ENCODE data around the gene THSD4. TPM values are rescaled to one million over a fixed set of nuclear protein-coding genes. Genes with fewer than 3 reads are reported as not detected.

THSD4 gene
- total RNA-seq, 1 donor from 2014 or later = 2.5 TPM

DNA sequence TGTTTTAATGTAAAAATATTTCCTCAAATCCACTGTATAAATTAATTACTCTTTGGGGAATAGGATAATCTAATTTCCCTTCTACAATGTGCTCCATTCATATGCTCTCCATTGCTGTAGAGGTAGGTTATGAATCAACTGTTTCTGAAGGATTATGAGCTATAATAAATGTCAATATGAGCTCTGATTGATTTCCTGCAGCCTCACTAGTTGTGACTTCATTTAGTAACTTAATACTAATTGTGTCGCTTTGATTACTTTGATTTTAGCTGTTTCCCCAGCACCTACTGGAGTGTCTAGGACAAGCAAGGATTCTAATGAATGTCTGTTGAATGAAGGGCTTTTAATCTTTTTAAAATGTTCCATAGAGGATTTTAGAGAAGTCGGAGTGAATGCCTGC, 458.3 kb downstream of the THSD4 start:
- Mint-ChIP-seq H3K27ac (ENCODE audit: unreplicated experiment) (no peak overlapping the region), H3K36me3 (ENCODE audit: low read depth, unreplicated experiment) (no peaks in the 10 kb centered on the region), H3K4me3 (ENCODE audit: unreplicated experiment) (no peak overlapping the region), H3K4me1 (ENCODE audit: low read depth, unreplicated experiment) (peaks cover 9% of the 10 kb centered on the region), H3K9me3 (ENCODE audit: unreplicated experiment) (no peaks in the 10 kb centered on the region), H3K27me3 (ENCODE audit: low read depth, unreplicated experiment) (no peaks in the 10 kb centered on the region)
- DNase-seq (ENCODE audit: low read depth) (no peak), FAIRE-seq (no peak)
- no peaks in the 10 kb centered on the region for H3K79me2 ChIP-seq (ENCODE audit: insufficient read depth, low read length)
- no peaks in the 10 kb centered on the region for H3K9me3 ChIP-seq (ENCODE audit: insufficient read depth, low read depth, low read length)
- H3K9ac ChIP-seq (ENCODE audit: low read length) = no peak overlapping the region
- H3K36me3 ChIP-seq (ENCODE audit: insufficient read depth, low read length) = no peaks in the 10 kb centered on the region
- TF ChIP-seq, protein P1, sequence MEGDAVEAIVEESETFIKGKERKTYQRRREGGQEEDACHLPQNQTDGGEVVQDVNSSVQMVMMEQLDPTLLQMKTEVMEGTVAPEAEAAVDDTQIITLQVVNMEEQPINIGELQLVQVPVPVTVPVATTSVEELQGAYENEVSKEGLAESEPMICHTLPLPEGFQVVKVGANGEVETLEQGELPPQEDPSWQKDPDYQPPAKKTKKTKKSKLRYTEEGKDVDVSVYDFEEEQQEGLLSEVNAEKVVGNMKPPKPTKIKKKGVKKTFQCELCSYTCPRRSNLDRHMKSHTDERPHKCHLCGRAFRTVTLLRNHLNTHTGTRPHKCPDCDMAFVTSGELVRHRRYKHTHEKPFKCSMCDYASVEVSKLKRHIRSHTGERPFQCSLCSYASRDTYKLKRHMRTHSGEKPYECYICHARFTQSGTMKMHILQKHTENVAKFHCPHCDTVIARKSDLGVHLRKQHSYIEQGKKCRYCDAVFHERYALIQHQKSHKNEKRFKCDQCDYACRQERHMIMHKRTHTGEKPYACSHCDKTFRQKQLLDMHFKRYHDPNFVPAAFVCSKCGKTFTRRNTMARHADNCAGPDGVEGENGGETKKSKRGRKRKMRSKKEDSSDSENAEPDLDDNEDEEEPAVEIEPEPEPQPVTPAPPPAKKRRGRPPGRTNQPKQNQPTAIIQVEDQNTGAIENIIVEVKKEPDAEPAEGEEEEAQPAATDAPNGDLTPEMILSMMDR (IDR thresholded peaks at IDR 0.05; ENCODE audit: insufficient read depth, low read depth, low read length) = no peak
- TF ChIP-seq EZH2 (IDR thresholded peaks at IDR 0.05; ENCODE audit: insufficient read depth, low read length) = no peak
- H3K4me1 ChIP-seq (ENCODE audit: insufficient read depth, low read length) = peaks cover 6% of the 10 kb centered on the region
- H2AFZ ChIP-seq (ENCODE audit: low read depth, low read length) = no peak overlapping the region
- H4K20me1 ChIP-seq (ENCODE audit: insufficient read depth, low read length) = peaks cover 5% of the 10 kb centered on the region
- H3K4me2 ChIP-seq (ENCODE audit: low read length) = no peak overlapping the region
- no peak overlapping the region for H3K4me3 ChIP-seq (ENCODE audit: insufficient read depth, low read depth, low read length)
- H3K27me3 ChIP-seq (ENCODE audit: insufficient read depth, low read length) = peaks cover 6% of the 10 kb centered on the region
- H3K27ac ChIP-seq (ENCODE audit: low read depth, low read length) = no peak overlapping the region

DNA sequence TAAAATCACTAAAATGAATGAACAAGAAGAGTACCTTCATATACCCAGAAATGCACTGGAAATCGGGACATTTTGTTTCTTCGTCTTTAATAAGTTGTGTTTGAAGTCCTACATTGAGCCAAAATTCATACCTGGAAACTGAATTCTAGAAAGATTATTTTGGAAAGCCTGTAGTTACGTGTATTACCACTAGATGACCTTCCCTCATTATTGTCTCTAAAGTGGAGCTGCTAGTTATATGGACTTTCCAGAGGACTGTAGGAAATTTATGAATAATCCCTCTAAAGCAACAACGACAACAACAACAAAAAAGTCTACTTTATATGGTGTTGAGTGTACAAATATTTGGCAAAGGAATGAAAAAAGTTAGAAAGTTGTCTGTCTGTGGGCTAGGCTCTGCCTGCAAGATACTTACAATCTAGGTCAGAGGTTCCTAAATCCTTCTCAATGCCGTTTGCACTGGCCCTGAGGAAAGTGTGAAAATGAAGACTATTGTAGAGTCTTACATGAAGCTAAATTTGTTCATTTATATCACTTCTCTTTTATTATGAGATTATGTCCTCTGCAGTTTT, 460.3 kb downstream of the THSD4 start:
- H3K27ac ChIP-seq (ENCODE audit: low read depth, low read length) = no peak overlapping the region
- Mint-ChIP-seq H3K27ac (ENCODE audit: unreplicated experiment) (no peak overlapping the region), H3K36me3 (ENCODE audit: low read depth, unreplicated experiment) (no peaks in the 10 kb centered on the region), H3K27me3 (ENCODE audit: low read depth, unreplicated experiment) (no peaks in the 10 kb centered on the region), H3K4me1 (ENCODE audit: low read depth, unreplicated experiment) (peaks cover 9% of the 10 kb centered on the region), H3K4me3 (ENCODE audit: unreplicated experiment) (no peak overlapping the region), H3K9me3 (ENCODE audit: unreplicated experiment) (no peaks in the 10 kb centered on the region)
- FAIRE-seq (no peak), DNase-seq (ENCODE audit: low read depth) (no peak)
- H3K4me1 ChIP-seq (ENCODE audit: insufficient read depth, low read length) = peaks cover 6% of the 10 kb centered on the region
- H3K4me3 ChIP-seq (ENCODE audit: insufficient read depth, low read depth, low read length) = no peak overlapping the region
- peaks cover 6% of the 10 kb centered on the region for H3K27me3 ChIP-seq (ENCODE audit: insufficient read depth, low read length)
- no peaks in the 10 kb centered on the region for H3K79me2 ChIP-seq (ENCODE audit: insufficient read depth, low read length)
- TF ChIP-seq, protein P1 (IDR thresholded peaks at IDR 0.05; ENCODE audit: insufficient read depth, low read depth, low read length) = peak; percentile 58
- TF ChIP-seq EZH2 (IDR thresholded peaks at IDR 0.05; ENCODE audit: insufficient read depth, low read length) = no peak
- H3K36me3 ChIP-seq (ENCODE audit: insufficient read depth, low read length) = no peaks in the 10 kb centered on the region
- H4K20me1 ChIP-seq (ENCODE audit: insufficient read depth, low read length) = peaks cover 5% of the 10 kb centered on the region
- H2AFZ ChIP-seq (ENCODE audit: low read depth, low read length) = no peak overlapping the region
- no peaks in the 10 kb centered on the region for H3K9me3 ChIP-seq (ENCODE audit: insufficient read depth, low read depth, low read length)
- H3K4me2 ChIP-seq (ENCODE audit: low read length) = no peak overlapping the region
- no peak overlapping the region for H3K9ac ChIP-seq (ENCODE audit: low read length)

- Mint-ChIP-seq H3K4me1 (ENCODE audit: low read depth, unreplicated experiment) (peaks cover 9% of the 10 kb centered on the region), H3K27ac (ENCODE audit: unreplicated experiment) (no peak overlapping the region), H3K9me3 (ENCODE audit: unreplicated experiment) (no peaks in the 10 kb centered on the region), H3K27me3 (ENCODE audit: low read depth, unreplicated experiment) (no peaks in the 10 kb centered on the region), H3K4me3 (ENCODE audit: unreplicated experiment) (no peak overlapping the region), H3K36me3 (ENCODE audit: low read depth, unreplicated experiment) (no peaks in the 10 kb centered on the region)
- FAIRE-seq = no peak
- H3K4me1 ChIP-seq (ENCODE audit: insufficient read depth, low read length) = peaks cover 6% of the 10 kb centered on the region
- DNase-seq (ENCODE audit: low read depth) = no peak
- no peak for TF ChIP-seq EZH2 (IDR thresholded peaks at IDR 0.05; ENCODE audit: insufficient read depth, low read length)
- TF ChIP-seq, protein P1 (IDR thresholded peaks at IDR 0.05; ENCODE audit: insufficient read depth, low read depth, low read length) = no peak
- H4K20me1 ChIP-seq (ENCODE audit: insufficient read depth, low read length) = peaks cover 5% of the 10 kb centered on the region
- peaks cover 2% of the 10 kb centered on the region for H3K27me3 ChIP-seq (ENCODE audit: insufficient read depth, low read length)
- H3K9ac ChIP-seq (ENCODE audit: low read length) = no peak overlapping the region
- no peak overlapping the region for H3K27ac ChIP-seq (ENCODE audit: low read depth, low read length)
- no peak overlapping the region for H3K4me3 ChIP-seq (ENCODE audit: insufficient read depth, low read depth, low read length)
- H2AFZ ChIP-seq (ENCODE audit: low read depth, low read length) = no peak overlapping the region
- H3K79me2 ChIP-seq (ENCODE audit: insufficient read depth, low read length) = no peaks in the 10 kb centered on the region
- no peaks in the 10 kb centered on the region for H3K36me3 ChIP-seq (ENCODE audit: insufficient read depth, low read length)
- H3K9me3 ChIP-seq (ENCODE audit: insufficient read depth, low read depth, low read length) = no peaks in the 10 kb centered on the region
- no peak overlapping the region for H3K4me2 ChIP-seq (ENCODE audit: low read length)
Measured at GRCh38 chr15:71577071-71577470, 461.8 kb downstream of the THSD4 start.
